ENCODE data around the gene BCS1L. TPM values are rescaled to one million over a fixed set of nuclear protein-coding genes. Genes with fewer than 3 reads are reported as not detected.

Gene BCS1L
- total RNA-seq, 5 donors from 2014 or later (not counting 1 experiment from before 2014, with no cell fraction given) = 31.4 to 71.1 (median 54.2) TPM

- peaks cover 0 to 3% (median 1%) of the 10 kb centered on the region in 3 donors for H3K4me1 Mint-ChIP-seq
- no CpG with 5 or more reads among the region's 3 CpGs for WGBS (ENCODE audit: insufficient coverage)
- H3K4me3 Mint-ChIP-seq = no peak overlapping the region
- H3K9me3 Mint-ChIP-seq = no peaks in the 10 kb centered on the region
- CTCF ChIA-PET = no interaction called here
- Histone ChIP-seq H3K9me3 (no peaks in the 10 kb centered on the region), H3K27ac (ENCODE audit: low read length) (no peak overlapping the region), H3K4me3 (ENCODE audit: control insufficient read depth in 1 of 2, extremely low read depth in 1 of 2, low read length in 1 of 2) (no peak overlapping the region), H3K4me1 (ENCODE audit: control insufficient read depth in 1 of 2, extremely low read depth in 1 of 2, insufficient read depth in 2 of 2, low read length in 2 of 2) (peaks cover 0 to 3% of the 10 kb centered on the region in 2 experiments), H3K27me3 (replicated peaks in 1 of 2; ENCODE audit: control insufficient read depth in 2 of 2, extremely low read depth in 1 of 2, insufficient read depth in 2 of 2, low read length in 1 of 2) (peaks cover 0 to 5% of the 10 kb centered on the region in 2 experiments), H3K36me3 (ENCODE audit: control insufficient read depth in 2 of 2, extremely low read depth in 1 of 2, insufficient read depth in 1 of 2, low read length in 1 of 2) (no peaks in the 10 kb centered on the region)
- no peaks in the 10 kb centered on the region for H3K27me3 Mint-ChIP-seq
- POLR2A ChIA-PET = no interaction called here
- DNase-seq (no peak), ATAC-seq (replicated peaks in 1 of 4) (no peak)
- H3K27ac Mint-ChIP-seq = no peak overlapping the region
- H3K36me3 Mint-ChIP-seq = no peaks in the 10 kb centered on the region
Measured at GRCh38 chr2:218623366-218623705, 36.1 kb upstream of the BCS1L start.

DNA sequence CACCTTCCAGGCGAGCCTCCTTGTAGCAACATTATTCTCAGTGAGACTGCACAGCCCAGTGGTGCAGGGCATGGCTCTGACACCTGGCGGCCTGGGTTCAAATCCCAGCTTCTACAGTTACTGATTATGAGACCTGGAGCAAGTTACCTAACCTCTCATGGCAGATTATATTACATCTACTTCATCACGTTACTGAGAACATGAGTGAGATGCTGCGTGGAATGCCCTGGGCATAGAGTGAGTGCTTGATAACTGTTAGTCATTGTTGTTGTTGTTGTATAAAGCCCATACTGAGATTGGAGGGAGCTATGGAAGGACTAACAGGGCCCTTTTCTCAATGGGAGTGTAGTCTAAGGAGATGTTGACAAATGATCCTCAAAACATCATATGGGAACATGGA is 33.1 kb upstream of the BCS1L start:
- WGBS (ENCODE audit: insufficient coverage) = 71% methylated on average over 1 of the region's 4 CpGs
- peaks cover 0 to 3% (median 1%) of the 10 kb centered on the region in 3 donors for H3K4me1 Mint-ChIP-seq
- no peaks in the 10 kb centered on the region for H3K27me3 Mint-ChIP-seq
- H3K36me3 ChIP-seq (ENCODE audit: control insufficient read depth in 2 of 2, extremely low read depth in 1 of 2, insufficient read depth in 1 of 2, low read length in 1 of 2) = no peaks in the 10 kb centered on the region
- no peaks in the 10 kb centered on the region for H3K27me3 ChIP-seq (replicated peaks in 1 of 2; ENCODE audit: control insufficient read depth in 2 of 2, extremely low read depth in 1 of 2, insufficient read depth in 2 of 2, low read length in 1 of 2)
- ATAC-seq (replicated peaks in 1 of 4) (no peak), DNase-seq (no peak)
- no peak overlapping the region for H3K4me3 Mint-ChIP-seq
- no peaks in the 10 kb centered on the region for H3K9me3 Mint-ChIP-seq
- H3K9me3 ChIP-seq = no peaks in the 10 kb centered on the region
- peaks cover 0 to 3% of the 10 kb centered on the region in 2 experiments for H3K4me1 ChIP-seq (ENCODE audit: control insufficient read depth in 1 of 2, extremely low read depth in 1 of 2, insufficient read depth in 2 of 2, low read length in 2 of 2)
- H3K36me3 Mint-ChIP-seq = no peaks in the 10 kb centered on the region
- ChIA-PET CTCF (no interaction called here), POLR2A (interaction anchor here in 1 of 2 donors (0.7 kb wide), 1 partner anchor 35 kb away, joined by 3 read pairs; no protein-coding TSS in a partner anchor)
- no peak overlapping the region for H3K27ac Mint-ChIP-seq
- H3K27ac ChIP-seq (ENCODE audit: low read length) = no peak overlapping the region
- no peak overlapping the region for H3K4me3 ChIP-seq (ENCODE audit: control insufficient read depth in 1 of 2, extremely low read depth in 1 of 2, low read length in 1 of 2)

DNA sequence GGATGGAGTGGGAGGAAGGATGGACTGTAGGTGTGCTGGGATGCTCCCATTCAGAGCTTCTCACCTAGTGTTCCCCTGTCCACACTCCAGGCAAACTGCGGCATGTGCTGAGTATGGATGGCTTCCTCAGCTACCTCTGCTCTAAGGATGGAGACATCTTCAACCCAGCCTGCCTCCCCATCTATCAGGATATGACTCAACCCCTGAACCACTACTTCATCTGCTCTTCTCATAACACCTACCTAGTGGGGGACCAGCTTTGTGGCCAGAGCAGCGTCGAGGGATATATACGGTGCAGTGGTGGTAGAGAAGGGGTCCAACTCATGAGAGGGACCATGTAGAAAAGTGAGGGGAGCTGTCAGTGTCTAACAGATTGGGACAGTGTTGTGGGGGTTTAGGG is 31.5 kb upstream of the BCS1L start:
- H3K27ac ChIP-seq (ENCODE audit: low read length) = no peak overlapping the region
- Mint-ChIP-seq H3K27ac (no peak overlapping the region), H3K27me3 (no peaks in the 10 kb centered on the region), H3K4me1 (peaks cover 0 to 3% (median 1%) of the 10 kb centered on the region in 3 donors), H3K9me3 (no peaks in the 10 kb centered on the region), H3K36me3 (peaks cover 3% of the 10 kb centered on the region), H3K4me3 (no peak overlapping the region)
- ATAC-seq (replicated peaks in 1 of 4) = no peak
- no peaks in the 10 kb centered on the region for H3K9me3 ChIP-seq
- POLR2A ChIA-PET = no interaction called here
- H3K4me3 ChIP-seq (ENCODE audit: control insufficient read depth in 1 of 2, extremely low read depth in 1 of 2, low read length in 1 of 2) = no peak overlapping the region
- peaks cover 0 to 2% of the 10 kb centered on the region in 2 experiments for H3K4me1 ChIP-seq (ENCODE audit: control insufficient read depth in 1 of 2, extremely low read depth in 1 of 2, insufficient read depth in 2 of 2, low read length in 2 of 2)
- H3K36me3 ChIP-seq (ENCODE audit: control insufficient read depth in 2 of 2, extremely low read depth in 1 of 2, insufficient read depth in 1 of 2, low read length in 1 of 2) = no peaks in the 10 kb centered on the region
- H3K27me3 ChIP-seq (replicated peaks in 1 of 2; ENCODE audit: control insufficient read depth in 2 of 2, extremely low read depth in 1 of 2, insufficient read depth in 2 of 2, low read length in 1 of 2) = no peaks in the 10 kb centered on the region
- CTCF ChIA-PET = interaction anchor here in 1 of 2 donors (0.6 kb wide), 1 partner anchor 432 kb away, joined by 3 read pairs; no protein-coding TSS in a partner anchor
- no peak for DNase-seq
- whole genome bisulfite sequencing (ENCODE audit: insufficient coverage) = 89% methylated on average over 4 of the region's 4 CpGs

DNA sequence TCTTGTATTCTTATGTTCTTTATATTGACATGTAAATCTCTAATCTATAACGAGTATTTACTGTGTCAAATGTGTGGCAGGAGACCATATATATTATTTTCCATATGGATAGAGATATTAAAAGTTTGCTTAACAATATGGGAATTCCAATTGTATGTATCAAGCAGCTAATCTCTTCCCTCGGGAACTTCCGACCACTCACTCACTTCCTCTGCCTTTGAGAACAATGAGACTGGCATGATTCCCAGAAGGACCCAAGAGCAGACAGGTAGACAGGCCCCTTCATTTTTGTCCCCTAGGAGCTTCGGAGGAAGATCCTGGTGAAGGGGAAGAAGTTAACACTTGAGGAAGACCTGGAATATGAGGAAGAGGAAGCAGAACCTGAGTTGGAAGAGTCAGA is 27.6 kb upstream of the BCS1L start:
- Histone ChIP-seq H3K9me3 (no peaks in the 10 kb centered on the region), H3K27me3 (replicated peaks in 1 of 2; ENCODE audit: control insufficient read depth in 2 of 2, extremely low read depth in 1 of 2, insufficient read depth in 2 of 2, low read length in 1 of 2) (no peaks in the 10 kb centered on the region), H3K36me3 (ENCODE audit: control insufficient read depth in 2 of 2, extremely low read depth in 1 of 2, insufficient read depth in 1 of 2, low read length in 1 of 2) (peaks cover 8 to 26% of the 10 kb centered on the region in 2 donors), H3K27ac (ENCODE audit: low read length) (no peak overlapping the region), H3K4me1 (ENCODE audit: control insufficient read depth in 1 of 2, extremely low read depth in 1 of 2, insufficient read depth in 2 of 2, low read length in 2 of 2) (no peaks in the 10 kb centered on the region), H3K4me3 (ENCODE audit: control insufficient read depth in 1 of 2, extremely low read depth in 1 of 2, low read length in 1 of 2) (no peak overlapping the region)
- no peak for ATAC-seq (replicated peaks in 1 of 4)
- no peak for DNase-seq
- Mint-ChIP-seq H3K27me3 (no peaks in the 10 kb centered on the region), H3K4me1 (no peaks in the 10 kb centered on the region), H3K27ac (no peak overlapping the region), H3K36me3 (peaks cover 26% of the 10 kb centered on the region), H3K4me3 (no peak overlapping the region), H3K9me3 (no peaks in the 10 kb centered on the region)
- 100% methylated on average over 1 of the region's 4 CpGs for WGBS (ENCODE audit: insufficient coverage)
- ChIA-PET CTCF (no interaction called here), POLR2A (no interaction called here)

DNA sequence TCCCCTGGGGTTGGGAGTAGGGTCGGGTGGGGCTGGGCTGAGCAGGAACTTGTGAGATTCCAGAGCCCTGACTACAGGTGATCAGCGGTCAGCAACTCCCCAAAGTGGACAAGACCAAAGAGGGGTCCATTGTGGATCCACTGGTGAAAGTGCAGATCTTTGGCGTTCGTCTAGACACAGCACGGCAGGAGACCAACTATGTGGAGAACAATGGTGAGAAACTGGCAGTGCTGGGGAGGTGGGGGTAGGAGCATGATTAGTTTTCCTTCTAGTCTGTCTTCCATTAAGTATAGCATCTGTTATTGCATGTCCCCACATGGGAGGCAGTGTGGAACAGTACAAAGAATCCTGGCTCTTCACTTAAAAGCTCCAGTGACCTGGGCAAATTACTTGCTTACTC is 23.8 kb upstream of the BCS1L start:
- WGBS (ENCODE audit: insufficient coverage) = 100% methylated on average over 1 of the region's 5 CpGs
- H3K4me3 Mint-ChIP-seq = no peak overlapping the region
- H3K4me1 Mint-ChIP-seq = no peaks in the 10 kb centered on the region
- H3K27me3 ChIP-seq (replicated peaks in 1 of 2; ENCODE audit: control insufficient read depth in 2 of 2, extremely low read depth in 1 of 2, insufficient read depth in 2 of 2, low read length in 1 of 2) = no peaks in the 10 kb centered on the region
- H3K4me3 ChIP-seq (ENCODE audit: control insufficient read depth in 1 of 2, extremely low read depth in 1 of 2, low read length in 1 of 2) = no peak overlapping the region
- ATAC-seq (replicated peaks in 1 of 4) (no peak), DNase-seq (no peak)
- peaks cover 56% of the 10 kb centered on the region for H3K36me3 Mint-ChIP-seq
- H3K27me3 Mint-ChIP-seq = no peaks in the 10 kb centered on the region
- H3K36me3 ChIP-seq (ENCODE audit: control insufficient read depth in 2 of 2, extremely low read depth in 1 of 2, insufficient read depth in 1 of 2, low read length in 1 of 2) = peaks cover 21 to 61% of the 10 kb centered on the region in 2 donors
- H3K9me3 ChIP-seq = no peaks in the 10 kb centered on the region
- CTCF ChIA-PET = no interaction called here
- POLR2A ChIA-PET = no interaction called here
- no peaks in the 10 kb centered on the region for H3K9me3 Mint-ChIP-seq
- no peaks in the 10 kb centered on the region for H3K4me1 ChIP-seq (ENCODE audit: control insufficient read depth in 1 of 2, extremely low read depth in 1 of 2, insufficient read depth in 2 of 2, low read length in 2 of 2)
- H3K27ac ChIP-seq (ENCODE audit: low read length) = no peak overlapping the region
- no peak overlapping the region for H3K27ac Mint-ChIP-seq

DNA sequence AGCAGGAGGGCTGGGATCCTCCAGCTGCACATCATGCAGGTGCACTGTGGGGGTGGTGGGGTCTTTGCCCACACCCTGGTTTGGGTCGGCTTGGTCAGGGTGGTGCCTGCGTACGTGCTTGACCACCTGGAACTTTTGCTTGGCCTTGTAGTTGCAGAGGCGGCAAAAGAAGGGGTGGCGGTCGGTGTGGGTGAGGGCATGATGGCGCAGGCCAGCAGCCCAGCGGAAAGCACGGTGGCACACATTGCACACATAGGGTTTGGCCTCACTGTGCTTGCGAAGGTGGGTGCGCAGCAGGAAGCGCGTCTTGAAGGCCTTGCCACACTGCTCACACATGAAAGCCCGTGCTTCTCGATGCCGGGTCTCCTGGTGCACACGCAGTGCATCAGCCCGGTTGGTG is 21.1 kb upstream of the BCS1L start:
- POLR2A ChIA-PET = no interaction called here
- H3K27ac Mint-ChIP-seq = peak overlapping the region in 1 of 2 donors; percentile 22
- no peaks in the 10 kb centered on the region for H3K9me3 Mint-ChIP-seq
- H3K4me3 Mint-ChIP-seq = no peak overlapping the region
- no peak for DNase-seq
- CTCF ChIA-PET = no interaction called here
- peaks cover 56% of the 10 kb centered on the region for H3K36me3 Mint-ChIP-seq
- no peaks in the 10 kb centered on the region for H3K4me1 Mint-ChIP-seq
- no peak for ATAC-seq (replicated peaks in 1 of 4)
- no peaks in the 10 kb centered on the region for H3K4me1 ChIP-seq (ENCODE audit: control insufficient read depth in 1 of 2, extremely low read depth in 1 of 2, insufficient read depth in 2 of 2, low read length in 2 of 2)
- no peak overlapping the region for H3K4me3 ChIP-seq (ENCODE audit: control insufficient read depth in 1 of 2, extremely low read depth in 1 of 2, low read length in 1 of 2)
- H3K9me3 ChIP-seq = no peaks in the 10 kb centered on the region
- H3K36me3 ChIP-seq (ENCODE audit: control insufficient read depth in 2 of 2, extremely low read depth in 1 of 2, insufficient read depth in 1 of 2, low read length in 1 of 2) = peaks cover 29 to 79% of the 10 kb centered on the region in 2 donors
- H3K27me3 Mint-ChIP-seq = no peaks in the 10 kb centered on the region
- no peaks in the 10 kb centered on the region for H3K27me3 ChIP-seq (replicated peaks in 1 of 2; ENCODE audit: control insufficient read depth in 2 of 2, extremely low read depth in 1 of 2, insufficient read depth in 2 of 2, low read length in 1 of 2)
- WGBS (ENCODE audit: insufficient coverage) = 98% methylated on average over 18 of the region's 18 CpGs
- H3K27ac ChIP-seq (ENCODE audit: low read length) = no peak overlapping the region

DNA sequence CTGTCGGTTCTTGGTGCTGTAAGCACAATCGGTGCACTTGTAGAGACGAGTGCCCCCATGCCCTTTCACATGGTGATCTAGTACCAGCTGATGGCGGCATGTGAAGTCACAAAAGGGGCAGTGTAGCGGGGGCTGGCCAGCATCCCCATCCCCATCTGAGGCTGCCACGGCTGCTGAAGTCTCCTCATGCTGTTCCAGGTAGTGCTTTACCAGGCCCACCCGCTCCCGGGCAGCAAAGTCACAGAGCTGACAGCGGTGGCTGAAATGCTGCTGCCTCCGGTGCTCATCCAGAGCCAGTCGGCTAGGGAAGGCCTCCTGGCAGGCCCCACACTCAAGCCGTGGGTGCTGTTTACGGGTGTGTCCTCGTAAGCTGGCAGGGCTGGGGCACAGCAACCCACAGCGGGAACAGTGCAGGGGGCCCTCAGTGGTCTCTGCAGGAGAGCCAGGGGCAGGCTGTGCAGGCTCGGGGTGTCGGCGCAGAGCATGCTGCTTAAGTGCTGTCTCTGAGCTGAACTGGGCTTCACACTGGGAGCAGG is 17.3 kb upstream of the BCS1L start:
- no peaks in the 10 kb centered on the region for H3K9me3 ChIP-seq
- Mint-ChIP-seq H3K36me3 (peaks cover 53% of the 10 kb centered on the region), H3K4me1 (peaks cover 0 to 2% (median 0%) of the 10 kb centered on the region in 3 donors), H3K27me3 (no peaks in the 10 kb centered on the region), H3K4me3 (no peak overlapping the region), H3K9me3 (no peaks in the 10 kb centered on the region), H3K27ac (no peak overlapping the region)
- no peaks in the 10 kb centered on the region for H3K4me1 ChIP-seq (ENCODE audit: control insufficient read depth in 1 of 2, extremely low read depth in 1 of 2, insufficient read depth in 2 of 2, low read length in 2 of 2)
- ATAC-seq (replicated peaks in 1 of 4) (no peak), DNase-seq (no peak)
- POLR2A ChIA-PET = interaction anchor here in 1 of 2 donors (0.7 kb wide), 1 partner anchor 286 kb away, joined by 4 read pairs; no protein-coding TSS in a partner anchor
- H3K27ac ChIP-seq (ENCODE audit: low read length) = no peak overlapping the region
- no peaks in the 10 kb centered on the region for H3K27me3 ChIP-seq (replicated peaks in 1 of 2; ENCODE audit: control insufficient read depth in 2 of 2, extremely low read depth in 1 of 2, insufficient read depth in 2 of 2, low read length in 1 of 2)
- WGBS (ENCODE audit: insufficient coverage) = 97% methylated on average over 18 of the region's 18 CpGs
- H3K36me3 ChIP-seq (ENCODE audit: control insufficient read depth in 2 of 2, extremely low read depth in 1 of 2, insufficient read depth in 1 of 2, low read length in 1 of 2) = peaks cover 33 to 84% of the 10 kb centered on the region in 2 donors
- H3K4me3 ChIP-seq (ENCODE audit: control insufficient read depth in 1 of 2, extremely low read depth in 1 of 2, low read length in 1 of 2) = no peak overlapping the region
- CTCF ChIA-PET = no interaction called here

Measured in T-cell (primary cell).